GM12878 (cell line): ENCODE measurements around the gene XPNPEP3. TPM values are rescaled to one million over a fixed set of nuclear protein-coding genes. Genes with fewer than 3 reads are reported as not detected.

Experiments
- BHLHE40 ChIP-seq, 2 experiments: fragments of 450-650 bp in 1 of 2; IDR thresholded peaks; 2 replicates each; pipeline ENCODE4 v1.6.1; 2011 to 2017; ENCODE audit warnings: low read depth in 2 of 2, borderline replicate concordance in 1 of 2, improper control_type of control experiment in 1 of 2, low read length in 1 of 2, mild to moderate bottlenecking in 1 of 2
- CHD1 ChIP-seq: IDR thresholded peaks from 2 replicates; pipeline ENCODE4 v1.6.1; 2012; ENCODE audit warnings: low read depth, low read length, improper control_type of control experiment
- CREB1 ChIP-seq: IDR thresholded peaks from 2 replicates; pipeline ENCODE4 v1.6.1; 2012; ENCODE audit warnings: low read depth, mild to moderate bottlenecking, inconsistent platforms
- EED ChIP-seq: sonication (generic); IDR thresholded peaks from 2 replicates; pipeline ENCODE4 v1.6.1; 2016; ENCODE audit warnings: antibody characterized with exemption, low read depth
- ELK1 ChIP-seq: IDR thresholded peaks from 2 replicates; pipeline ENCODE4 v1.6.1; 2012; ENCODE audit warnings: low read depth, low read length, improper control_type of control experiment
- ETV6 ChIP-seq, 2 experiments: fragments of 450-650 bp in 1 of 2; IDR thresholded peaks in 1 of 2; conservative IDR thresholded peaks in 1 of 2; 2 replicates each; pipeline ENCODE4 v1.6.1; 2014; ENCODE audit warnings: antibody characterized with exemption in 1 of 2, borderline replicate concordance in 1 of 2, low read depth in 1 of 2, mild to moderate bottlenecking in 1 of 2, moderate library complexity in 1 of 2
- HDAC6 ChIP-seq: fragments of 200-600 bp; sonication (generic); IDR thresholded peaks from one replicate; pipeline ENCODE4 v1.8.0; 2017; ENCODE audit warnings: antibody characterized with exemption; ENCODE audit not compliant: unreplicated experiment
- HDGF ChIP-seq: fragments of 450-650 bp; IDR thresholded peaks from 2 replicates; pipeline ENCODE4 v1.6.1; 2016; ENCODE audit warnings: antibody characterized with exemption
- JUND ChIP-seq: IDR thresholded peaks from 2 replicates; pipeline ENCODE4 v1.6.1; 2012; ENCODE audit warnings: low read depth, mild to moderate bottlenecking, low read length, improper control_type of control experiment, moderate library complexity
- KDM1A ChIP-seq: fragments of 200-600 bp; sonication (generic); IDR thresholded peaks from 2 replicates; pipeline ENCODE4 v1.6.1; 2016; ENCODE audit warnings: borderline replicate concordance
- MEF2B ChIP-seq: fragments of 450-650 bp; IDR thresholded peaks from 2 replicates; pipeline ENCODE4 v1.6.1; 2018; ENCODE audit warnings: mild to moderate bottlenecking, moderate library complexity; ENCODE audit not compliant: partially characterized antibody, poor library complexity, severe bottlenecking
- NFYA ChIP-seq: IDR thresholded peaks from 2 replicates; pipeline ENCODE4 v1.6.1; 2011; ENCODE audit warnings: low read depth, mild to moderate bottlenecking, low read length, improper control_type of control experiment, borderline replicate concordance
- NR2C2 ChIP-seq: IDR thresholded peaks from 2 replicates; pipeline ENCODE4 v1.6.1; 2011; ENCODE audit warnings: borderline replicate concordance, low read depth; ENCODE audit not compliant: control insufficient read depth, insufficient read length
- NR2F1 ChIP-seq: fragments of 450-650 bp; conservative IDR thresholded peaks from 2 replicates; pipeline ENCODE4 v1.6.1; 2017; ENCODE audit warnings: mild to moderate bottlenecking
- PAX5 ChIP-seq: IDR thresholded peaks from 2 replicates; pipeline ENCODE4 v1.6.1; 2011; ENCODE audit warnings: low read depth, low read length, borderline replicate concordance
- RB1 ChIP-seq: fragments of 450-650 bp; formaldehyde crosslinking; IDR thresholded peaks from 2 replicates; pipeline ENCODE4 v1.6.1; 2017; ENCODE audit warnings: mild to moderate bottlenecking, borderline replicate concordance
- RELA ChIP-seq: fragments of 450-650 bp; IDR thresholded peaks from 2 replicates; pipeline ENCODE4 v1.8.0; 2014; ENCODE audit warnings: borderline replicate concordance; ENCODE audit not compliant: partially characterized antibody
- SIN3A ChIP-seq: IDR thresholded peaks from 2 replicates; pipeline ENCODE4 v1.6.1; 2012; ENCODE audit warnings: low read depth, low read length, improper control_type of control experiment
- SUZ12 ChIP-seq: fragments of 200-600 bp; sonication (generic); IDR thresholded peaks from one replicate; pipeline ENCODE4 v1.6.1; 2018; ENCODE audit warnings: antibody characterized with exemption, mild to moderate bottlenecking; ENCODE audit not compliant: unreplicated experiment
- TCF3 ChIP-seq: IDR thresholded peaks from 2 replicates; pipeline ENCODE4 v1.6.1; 2012; ENCODE audit warnings: low read depth, mild to moderate bottlenecking, low read length, borderline replicate concordance; ENCODE audit not compliant: insufficient read depth
- ZBTB4 ChIP-seq: fragments of 450-650 bp; formaldehyde crosslinking; IDR thresholded peaks from 2 replicates; pipeline ENCODE4 v1.4.0; 2022; ENCODE audit warnings: mild to moderate bottlenecking, moderate library complexity
- ZZZ3 ChIP-seq: IDR thresholded peaks from 2 replicates; pipeline ENCODE4 v1.6.1; 2011; ENCODE audit warnings: low read depth; ENCODE audit not compliant: control insufficient read depth, insufficient read length
- polyA plus RNA-seq, 11 experiments: library from polyadenylated mRNA; depleted of rRNA in 4 of 11; unstranded in 6 of 11; stranded (reverse) in 5 of 11; fragments of >200 nt; fragmentation: Nextera tagmentation in 4 of 11; fragmentation: Illumina TruSeq in 1 of 11; extraction: Ambion mirVana in 4 of 11; extraction: Trizol in 1 of 11; gene quantifications; 1 replicate in 1 of 11; 2 replicates in 10 of 11; pipeline versions ENCODE4 v1.2.1 to v1.2.3, GENCODE V29; 2011 to 2016; ENCODE audit warnings: inconsistent platforms in 2 of 11, missing spikeins in 2 of 11, low read depth in 1 of 11
- total RNA-seq, 4 experiments: library from RNA; depleted of rRNA in 3 of 4; stranded (reverse); fragments of >200 nt in 3 of 4; fragmentation: Illumina TruSeq in 1 of 4; extraction: Trizol in 1 of 4; gene quantifications; 2 replicates each; pipeline versions ENCODE4 v1.2.1 to v1.2.3, GENCODE V29; 2013 to 2021
- TF ChIP-seq, protein P1 (sequence below): fragments of 450-650 bp; IDR thresholded peaks from 2 replicates; pipeline ENCODE4 v1.6.1; 2018; ENCODE audit warnings: mild to moderate bottlenecking, low read depth, moderate library complexity; ENCODE audit not compliant: partially characterized antibody

Gene XPNPEP3
- total and polyA plus RNA-seq, 10 of the 15 experiments (the other 5 are each of a cell fraction or from before 2014, with no cell fraction given): 6.7 to 19.9 (median 11.7) TPM

GRCh38 chr22:40856513-40857308, at the start of gene XPNPEP3, which contains the start of gene ST13 (continued):
- TF ChIP-seq EED (no peak), CHD1 (no peak), CREB1 (peak; percentile 98), KDM1A (no peak), JUND (0 out of 2 replicates have a peak, but pooled peaks have one; percentile 45), BHLHE40 (IDR thresholded peaks at IDR 0.05; ENCODE audit: borderline replicate concordance in 1 of 2, low read depth in 2 of 2, low read length in 1 of 2) (peak; percentile 83 to 95), MEF2B (peak; percentile 49), ZZZ3 (no peak), HDGF (no peak), ETV6 (conservative IDR thresholded peaks at IDR 0.05 in 1 of 2, IDR thresholded peaks at IDR 0.05 in 1 of 2; ENCODE audit: borderline replicate concordance in 1 of 2, low read depth in 1 of 2) (no peak), ELK1 (peak; percentile 26; the same call in 1 of the 2 replicates), SIN3A (peak; percentile 96), RB1 (peak; percentile 16; the same call in 1 of the 2 replicates), HDAC6 (no peak), NR2C2 (no peak), RELA (peak; percentile 16), NR2F1 (no peak; the same call in none of the 2 replicates), PAX5 (no peak), NFYA (no peak), TCF3 (no peak), SUZ12 (no peak), ZBTB4 (CRISPR knock-in tag) (no peak)
- TF ChIP-seq, protein P1, sequence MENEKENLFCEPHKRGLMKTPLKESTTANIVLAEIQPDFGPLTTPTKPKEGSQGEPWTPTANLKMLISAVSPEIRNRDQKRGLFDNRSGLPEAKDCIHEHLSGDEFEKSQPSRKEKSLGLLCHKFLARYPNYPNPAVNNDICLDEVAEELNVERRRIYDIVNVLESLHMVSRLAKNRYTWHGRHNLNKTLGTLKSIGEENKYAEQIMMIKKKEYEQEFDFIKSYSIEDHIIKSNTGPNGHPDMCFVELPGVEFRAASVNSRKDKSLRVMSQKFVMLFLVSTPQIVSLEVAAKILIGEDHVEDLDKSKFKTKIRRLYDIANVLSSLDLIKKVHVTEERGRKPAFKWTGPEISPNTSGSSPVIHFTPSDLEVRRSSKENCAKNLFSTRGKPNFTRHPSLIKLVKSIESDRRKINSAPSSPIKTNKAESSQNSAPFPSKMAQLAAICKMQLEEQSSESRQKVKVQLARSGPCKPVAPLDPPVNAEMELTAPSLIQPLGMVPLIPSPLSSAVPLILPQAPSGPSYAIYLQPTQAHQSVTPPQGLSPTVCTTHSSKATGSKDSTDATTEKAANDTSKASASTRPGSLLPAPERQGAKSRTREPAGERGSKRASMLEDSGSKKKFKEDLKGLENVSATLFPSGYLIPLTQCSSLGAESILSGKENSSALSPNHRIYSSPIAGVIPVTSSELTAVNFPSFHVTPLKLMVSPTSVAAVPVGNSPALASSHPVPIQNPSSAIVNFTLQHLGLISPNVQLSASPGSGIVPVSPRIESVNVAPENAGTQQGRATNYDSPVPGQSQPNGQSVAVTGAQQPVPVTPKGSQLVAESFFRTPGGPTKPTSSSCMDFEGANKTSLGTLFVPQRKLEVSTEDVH: peak; percentile 57
